Measurements from ENCODE around the gene CNTNAP4.

Gene CNTNAP4

DNA sequence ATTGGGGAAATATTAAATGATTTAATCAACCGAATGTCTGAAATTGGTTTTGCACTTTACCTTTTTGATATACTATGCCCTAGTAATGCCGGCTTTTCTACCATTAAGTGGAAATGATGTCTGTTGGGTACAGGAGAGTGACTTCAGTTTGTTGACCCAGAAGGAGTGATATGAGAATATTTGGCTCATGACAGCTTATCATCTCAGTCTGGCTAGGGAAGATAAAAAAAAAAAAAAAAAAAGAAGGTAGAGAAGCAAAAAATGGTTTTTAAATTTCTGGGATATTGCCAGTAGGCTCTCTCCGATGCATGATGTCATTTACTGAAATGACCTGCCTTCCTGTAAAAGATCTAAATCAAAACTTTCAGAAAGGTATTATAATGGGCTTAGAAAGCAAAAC, 69.0 kb downstream of the CNTNAP4 start:
- TF ChIP-seq, protein P1, sequence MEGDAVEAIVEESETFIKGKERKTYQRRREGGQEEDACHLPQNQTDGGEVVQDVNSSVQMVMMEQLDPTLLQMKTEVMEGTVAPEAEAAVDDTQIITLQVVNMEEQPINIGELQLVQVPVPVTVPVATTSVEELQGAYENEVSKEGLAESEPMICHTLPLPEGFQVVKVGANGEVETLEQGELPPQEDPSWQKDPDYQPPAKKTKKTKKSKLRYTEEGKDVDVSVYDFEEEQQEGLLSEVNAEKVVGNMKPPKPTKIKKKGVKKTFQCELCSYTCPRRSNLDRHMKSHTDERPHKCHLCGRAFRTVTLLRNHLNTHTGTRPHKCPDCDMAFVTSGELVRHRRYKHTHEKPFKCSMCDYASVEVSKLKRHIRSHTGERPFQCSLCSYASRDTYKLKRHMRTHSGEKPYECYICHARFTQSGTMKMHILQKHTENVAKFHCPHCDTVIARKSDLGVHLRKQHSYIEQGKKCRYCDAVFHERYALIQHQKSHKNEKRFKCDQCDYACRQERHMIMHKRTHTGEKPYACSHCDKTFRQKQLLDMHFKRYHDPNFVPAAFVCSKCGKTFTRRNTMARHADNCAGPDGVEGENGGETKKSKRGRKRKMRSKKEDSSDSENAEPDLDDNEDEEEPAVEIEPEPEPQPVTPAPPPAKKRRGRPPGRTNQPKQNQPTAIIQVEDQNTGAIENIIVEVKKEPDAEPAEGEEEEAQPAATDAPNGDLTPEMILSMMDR (conservative IDR thresholded peaks at IDR 0.05; ENCODE audit: control insufficient read depth, insufficient read depth, low read depth, low read length): no peak
- DNase-seq (ENCODE audit: low read depth): no peak
- H3K4me3 ChIP-seq (ENCODE audit: control insufficient read depth, low read depth, low read length): no peak overlapping the region

DNA sequence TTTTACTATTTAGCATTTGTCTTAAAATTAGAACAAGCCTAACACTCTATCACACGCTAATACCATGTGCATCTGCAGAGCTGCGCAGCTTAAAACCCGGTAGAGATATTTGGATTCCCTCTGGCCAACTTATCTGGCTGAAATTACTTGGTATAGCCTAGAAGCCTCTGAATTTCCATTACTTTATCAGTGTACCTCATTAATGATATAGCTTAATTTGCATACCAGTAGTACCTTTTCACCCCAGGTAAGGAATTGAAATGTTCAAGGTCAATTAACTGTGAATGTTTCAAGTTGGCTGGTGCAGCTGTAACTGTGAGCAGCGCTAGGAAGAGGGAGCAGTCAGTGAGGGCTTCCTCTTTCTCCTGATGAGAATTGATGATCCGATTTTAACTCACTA, 74.2 kb downstream of the CNTNAP4 start:
- no peak for DNase-seq (ENCODE audit: low read depth)
- TF ChIP-seq, protein P1 (conservative IDR thresholded peaks at IDR 0.05; ENCODE audit: control insufficient read depth, insufficient read depth, low read depth, low read length): no peak
- no peak overlapping the region for H3K4me3 ChIP-seq (ENCODE audit: control insufficient read depth, low read depth, low read length)

GRCh38 chr16:76360404-76360803, 83.2 kb downstream of the CNTNAP4 start:
- no peak overlapping the region for H3K4me3 ChIP-seq (ENCODE audit: control insufficient read depth, low read depth, low read length)
- DNase-seq (ENCODE audit: low read depth): no peak
- TF ChIP-seq, protein P1 (conservative IDR thresholded peaks at IDR 0.05; ENCODE audit: control insufficient read depth, insufficient read depth, low read depth, low read length): no peak

GRCh38 chr16:76370344-76370743, 93.1 kb downstream of the CNTNAP4 start:
- DNase-seq (ENCODE audit: low read depth): no peak
- H3K4me3 ChIP-seq (ENCODE audit: control insufficient read depth, low read depth, low read length): no peak overlapping the region
- TF ChIP-seq, protein P1 (conservative IDR thresholded peaks at IDR 0.05; ENCODE audit: control insufficient read depth, insufficient read depth, low read depth, low read length): no peak

DNA sequence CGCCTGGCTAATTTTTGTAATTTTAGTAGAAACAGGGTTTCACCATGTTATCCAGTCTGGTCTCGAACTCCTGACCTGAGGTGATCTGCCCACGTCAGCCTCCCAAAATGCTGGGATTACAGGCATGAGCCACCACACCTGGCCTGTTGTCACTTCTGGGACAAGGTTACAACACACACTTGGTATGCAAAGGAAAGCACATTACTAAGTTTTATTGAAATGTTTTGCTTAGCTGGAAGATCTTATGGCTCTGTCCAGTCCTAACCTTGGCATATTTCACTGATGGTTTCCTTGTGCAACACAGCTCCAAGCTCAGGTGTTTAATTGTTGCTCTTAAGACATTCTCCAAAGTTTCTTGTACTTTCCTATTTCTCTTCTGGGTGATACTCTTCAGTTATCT, 94.2 kb downstream of the CNTNAP4 start:
- TF ChIP-seq, protein P1 (conservative IDR thresholded peaks at IDR 0.05; ENCODE audit: control insufficient read depth, insufficient read depth, low read depth, low read length): no peak
- H3K4me3 ChIP-seq (ENCODE audit: control insufficient read depth, low read depth, low read length): no peak overlapping the region
- DNase-seq (ENCODE audit: low read depth): no peak

- no peak for DNase-seq (ENCODE audit: low read depth)
- TF ChIP-seq, protein P1 (conservative IDR thresholded peaks at IDR 0.05; ENCODE audit: control insufficient read depth, insufficient read depth, low read depth, low read length): no peak
- H3K4me3 ChIP-seq (ENCODE audit: control insufficient read depth, low read depth, low read length): no peak overlapping the region
These were observed 96.8 kb downstream of the CNTNAP4 start for GRCh38 chr16:76373998-76374397.

DNA sequence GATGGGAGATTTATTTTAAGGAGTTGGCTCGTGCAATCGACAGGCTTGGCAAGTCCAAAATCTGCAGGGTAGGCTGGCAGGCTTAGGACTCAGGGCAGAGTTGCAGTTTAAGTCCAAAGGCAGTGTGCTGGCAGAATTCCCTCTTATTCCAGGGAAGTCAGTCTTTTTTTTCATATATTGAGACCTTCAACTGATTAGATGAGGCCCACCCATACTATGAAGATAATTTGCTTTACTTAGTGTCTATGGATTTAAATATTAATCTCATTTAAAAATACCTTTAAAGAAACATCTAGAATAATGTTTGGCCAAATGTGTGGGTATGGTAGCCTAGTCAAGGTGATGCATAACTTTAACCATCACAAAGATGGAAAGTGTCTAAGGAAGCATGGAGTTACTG, 99.8 kb downstream of the CNTNAP4 start:
- TF ChIP-seq, protein P1 (conservative IDR thresholded peaks at IDR 0.05; ENCODE audit: control insufficient read depth, insufficient read depth, low read depth, low read length): no peak
- no peak for DNase-seq (ENCODE audit: low read depth)
- H3K4me3 ChIP-seq (ENCODE audit: control insufficient read depth, low read depth, low read length): no peak overlapping the region

Measured in fibroblast of mammary gland (primary cell).